ENCODE measurements around the gene SV2B. TPM values are rescaled to one million over a fixed set of nuclear protein-coding genes. Genes with fewer than 3 reads are reported as not detected.
A peak's percentile ranks its signal among the peaks of the same experiment; 100 is the strongest.

Gene SV2B
- total and polyA plus RNA-seq, 2 experiments from 2014 or later = 0.17 to 2.2 TPM

GRCh38 chr15:91302588-91303439, 202.8 kb downstream of the SV2B start:
- WGBS (ENCODE audit: low lambda C conversion rate, missing lambda C conversion rate) = 21% methylated on average over 11 of the region's 11 CpGs
- Histone ChIP-seq H4K20me1 (ENCODE audit: insufficient read depth, poor library complexity, severe bottlenecking) (no peaks in the 10 kb centered on the region), H3K27ac (no peak overlapping the region), H3K79me2 (no peaks in the 10 kb centered on the region), H3K9me3 (ENCODE audit: low read depth) (no peaks in the 10 kb centered on the region), H3K4me2 (no peak overlapping the region), H3K4me3 (no peak overlapping the region), H2AFZ (no peak overlapping the region), H3K9me2 (replicated peaks; ENCODE audit: insufficient read depth) (no peaks in the 10 kb centered on the region), H3K27me3 (peaks cover 55% of the 10 kb centered on the region), H3K4me1 (ENCODE audit: insufficient read depth) (no peaks in the 10 kb centered on the region), H3K36me3 (replicated peaks; ENCODE audit: insufficient read depth, low read depth) (no peaks in the 10 kb centered on the region)
- TF ChIP-seq EZH2phosphoT487 (IDR thresholded peaks at IDR 0.05; ENCODE audit: low read depth, severe bottlenecking, unreplicated experiment) = no peak
- TF ChIP-seq, protein P1, sequence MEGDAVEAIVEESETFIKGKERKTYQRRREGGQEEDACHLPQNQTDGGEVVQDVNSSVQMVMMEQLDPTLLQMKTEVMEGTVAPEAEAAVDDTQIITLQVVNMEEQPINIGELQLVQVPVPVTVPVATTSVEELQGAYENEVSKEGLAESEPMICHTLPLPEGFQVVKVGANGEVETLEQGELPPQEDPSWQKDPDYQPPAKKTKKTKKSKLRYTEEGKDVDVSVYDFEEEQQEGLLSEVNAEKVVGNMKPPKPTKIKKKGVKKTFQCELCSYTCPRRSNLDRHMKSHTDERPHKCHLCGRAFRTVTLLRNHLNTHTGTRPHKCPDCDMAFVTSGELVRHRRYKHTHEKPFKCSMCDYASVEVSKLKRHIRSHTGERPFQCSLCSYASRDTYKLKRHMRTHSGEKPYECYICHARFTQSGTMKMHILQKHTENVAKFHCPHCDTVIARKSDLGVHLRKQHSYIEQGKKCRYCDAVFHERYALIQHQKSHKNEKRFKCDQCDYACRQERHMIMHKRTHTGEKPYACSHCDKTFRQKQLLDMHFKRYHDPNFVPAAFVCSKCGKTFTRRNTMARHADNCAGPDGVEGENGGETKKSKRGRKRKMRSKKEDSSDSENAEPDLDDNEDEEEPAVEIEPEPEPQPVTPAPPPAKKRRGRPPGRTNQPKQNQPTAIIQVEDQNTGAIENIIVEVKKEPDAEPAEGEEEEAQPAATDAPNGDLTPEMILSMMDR (IDR thresholded peaks at IDR 0.05; ENCODE audit: poor library complexity) = peak; percentile 78
- DNase-seq (ENCODE audit: low spot score) = peak; percentile 84

- DNase-seq (ENCODE audit: low spot score) = no peak
- no peaks in the 10 kb centered on the region for H3K4me1 ChIP-seq (ENCODE audit: insufficient read depth)
- no peak overlapping the region for H3K27ac ChIP-seq
- no peaks in the 10 kb centered on the region for H3K79me2 ChIP-seq
- H2AFZ ChIP-seq = no peak overlapping the region
- WGBS (ENCODE audit: low lambda C conversion rate, missing lambda C conversion rate) = 40% methylated on average over 1 of the region's 2 CpGs
- H3K9me2 ChIP-seq (replicated peaks; ENCODE audit: insufficient read depth) = no peaks in the 10 kb centered on the region
- H3K27me3 ChIP-seq = peaks cover 51% of the 10 kb centered on the region
- TF ChIP-seq EZH2phosphoT487 (IDR thresholded peaks at IDR 0.05; ENCODE audit: low read depth, severe bottlenecking, unreplicated experiment) (no peak), EZH2 (IDR thresholded peaks at IDR 0.05; ENCODE audit: borderline replicate concordance) (no peak)
- TF ChIP-seq, protein P1 (IDR thresholded peaks at IDR 0.05; ENCODE audit: poor library complexity) = no peak
- H4K20me1 ChIP-seq (ENCODE audit: insufficient read depth, poor library complexity, severe bottlenecking) = no peaks in the 10 kb centered on the region
- no peak overlapping the region for H3K4me2 ChIP-seq
- H3K36me3 ChIP-seq (replicated peaks; ENCODE audit: insufficient read depth, low read depth) = no peaks in the 10 kb centered on the region
- H3K9me3 ChIP-seq (ENCODE audit: low read depth) = no peaks in the 10 kb centered on the region
- H3K4me3 ChIP-seq = no peak overlapping the region
Observed at GRCh38 chr15:91304210-91304609, 204.2 kb downstream of the SV2B start.

- Histone ChIP-seq H4K20me1 (ENCODE audit: insufficient read depth, poor library complexity, severe bottlenecking) (no peaks in the 10 kb centered on the region), H3K4me1 (ENCODE audit: insufficient read depth) (no peaks in the 10 kb centered on the region), H2AFZ (no peak overlapping the region), H3K27me3 (peaks cover 50% of the 10 kb centered on the region), H3K9me2 (replicated peaks; ENCODE audit: insufficient read depth) (no peaks in the 10 kb centered on the region), H3K79me2 (no peaks in the 10 kb centered on the region), H3K27ac (no peak overlapping the region), H3K4me3 (no peak overlapping the region), H3K9me3 (ENCODE audit: low read depth) (no peaks in the 10 kb centered on the region), H3K4me2 (no peak overlapping the region), H3K36me3 (replicated peaks; ENCODE audit: insufficient read depth, low read depth) (no peaks in the 10 kb centered on the region)
- WGBS (ENCODE audit: low lambda C conversion rate, missing lambda C conversion rate) = 79% methylated on average over 6 of the region's 6 CpGs
- DNase-seq (ENCODE audit: low spot score) = no peak
- no peak for TF ChIP-seq EZH2 (IDR thresholded peaks at IDR 0.05; ENCODE audit: borderline replicate concordance)
- TF ChIP-seq, protein P1 (IDR thresholded peaks at IDR 0.05; ENCODE audit: poor library complexity) = no peak
- no peak for TF ChIP-seq EZH2phosphoT487 (IDR thresholded peaks at IDR 0.05; ENCODE audit: low read depth, severe bottlenecking, unreplicated experiment)
Observed at GRCh38 chr15:91304786-91305185, 204.7 kb downstream of the SV2B start.
